DMS 273 (cell line): ENCODE results near the gene WWOX.

Experiments
- DNase-seq: peaks from one replicate; lab custom pipeline; 2025; ENCODE audit not compliant: unreplicated experiment; lab: John Stamatoyannopoulos, UW

The WWOX gene

DNA sequence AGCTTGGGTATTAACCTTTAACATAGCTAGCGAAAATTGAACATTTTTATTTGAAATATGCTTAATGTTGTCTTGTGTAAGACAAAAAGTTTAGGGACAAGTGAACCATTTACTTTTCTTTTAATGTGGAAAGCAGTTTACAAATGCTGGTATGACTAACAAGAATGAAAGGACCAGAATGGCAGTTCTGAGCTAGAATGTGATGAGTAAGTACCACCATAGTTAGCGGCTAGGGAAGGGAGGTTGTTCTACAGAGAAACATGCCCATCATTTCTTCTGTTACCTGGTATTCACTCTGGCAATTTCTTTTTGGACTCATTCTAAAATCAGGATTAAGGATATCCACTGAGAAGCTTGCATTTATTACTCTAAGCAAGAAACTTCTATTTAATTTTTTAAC, 121.1 kb downstream of the WWOX start:
- no peak for DNase-seq

DNA sequence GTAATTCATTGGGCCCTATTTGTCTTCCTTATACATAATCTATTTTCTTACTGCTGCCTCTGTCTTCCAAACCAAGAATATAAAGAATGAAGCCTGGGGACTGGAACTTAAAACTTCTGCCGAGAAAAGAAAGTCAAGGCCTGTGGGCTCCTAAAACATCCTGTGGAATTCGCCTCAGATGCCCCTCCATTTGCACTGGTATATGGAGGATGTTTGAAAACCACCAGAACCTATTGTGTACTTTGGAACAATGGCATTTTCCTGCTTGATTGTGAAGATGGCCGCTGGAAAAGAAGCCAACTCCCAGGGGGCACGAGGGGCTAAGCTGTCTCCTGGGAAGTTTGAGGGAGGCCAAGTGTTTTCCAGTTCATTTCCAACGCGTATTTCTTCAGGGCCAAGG, 122.4 kb downstream of the WWOX start:
- no peak for DNase-seq

DNA sequence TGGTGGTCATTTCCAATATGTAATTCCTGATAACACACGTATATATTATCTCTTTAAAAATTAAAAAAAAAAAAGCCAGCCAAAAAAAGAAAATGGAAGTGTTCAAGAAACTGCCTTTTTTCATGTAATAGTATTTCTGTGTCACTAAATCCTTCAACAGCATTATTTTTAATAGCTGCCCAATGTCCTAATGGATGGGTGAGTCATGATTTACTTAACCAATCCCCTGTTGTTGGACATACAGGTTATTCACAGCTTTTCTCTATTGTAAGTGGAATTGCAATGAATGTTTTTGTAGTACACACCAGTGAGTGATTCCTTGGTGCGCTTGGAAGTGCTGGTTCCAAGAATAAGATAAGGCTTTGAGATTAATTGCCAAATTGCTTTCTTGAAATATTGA, 124.9 kb downstream of the WWOX start:
- DNase-seq = no peak

DNA sequence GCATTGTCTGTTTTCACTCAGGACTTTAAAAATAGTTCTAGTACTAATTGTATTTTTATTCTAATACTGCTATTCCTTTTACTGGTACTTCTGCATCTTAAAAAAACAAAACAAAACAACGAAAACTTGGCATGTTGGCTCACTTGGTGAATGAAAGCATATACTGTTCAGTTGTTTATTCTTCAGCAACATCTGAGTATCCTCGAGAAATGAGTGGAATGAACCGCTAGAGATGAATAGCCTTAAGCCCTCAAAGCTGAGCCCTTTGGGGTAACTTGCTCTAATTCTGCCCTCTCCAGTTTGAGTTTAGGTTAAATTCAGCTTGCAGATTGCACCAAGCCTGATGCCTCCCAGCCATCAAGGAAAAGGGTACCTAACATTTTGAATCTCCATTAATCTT, 126.5 kb downstream of the WWOX start:
- DNase-seq = no peak

DNA sequence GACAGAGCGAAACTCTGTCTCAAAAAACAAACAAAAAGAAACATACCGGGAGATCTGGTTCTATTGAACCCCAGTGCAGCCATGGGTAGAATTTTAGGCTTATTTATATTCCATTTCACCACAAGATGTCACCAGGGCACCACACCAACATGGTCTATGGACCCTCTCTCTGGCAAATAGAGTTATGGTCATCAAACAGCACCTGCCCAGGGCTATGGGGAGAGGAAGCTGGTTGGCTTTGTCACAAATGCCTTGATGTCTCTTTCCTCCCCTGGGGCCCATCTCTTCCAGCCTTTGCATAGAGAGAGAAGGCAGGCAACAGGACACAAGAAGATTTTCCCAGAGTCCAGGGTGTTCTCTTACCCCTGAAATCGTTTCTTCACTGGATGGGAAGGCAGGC, 128.4 kb downstream of the WWOX start:
- peak; percentile 33 for DNase-seq

DNA sequence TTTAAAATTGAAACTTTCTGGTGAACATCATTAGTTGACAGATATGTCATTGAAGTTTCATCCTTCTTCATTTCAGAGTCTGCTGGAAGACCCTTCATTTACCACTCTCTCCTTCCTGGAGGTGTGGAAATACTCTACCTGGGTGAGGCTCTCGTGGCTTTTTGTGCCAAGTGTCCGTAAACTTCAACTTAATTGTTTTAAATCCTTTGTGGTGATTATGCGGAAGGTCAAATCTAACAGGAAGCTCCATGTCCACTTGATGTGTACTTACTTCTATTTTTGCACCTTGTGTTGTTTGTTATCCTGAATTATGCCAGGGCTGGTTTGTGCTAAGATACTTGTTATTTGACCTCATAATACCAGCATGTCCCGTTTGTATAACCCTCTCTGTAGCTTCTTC, 129.2 kb downstream of the WWOX start:
- DNase-seq = no peak

DNA sequence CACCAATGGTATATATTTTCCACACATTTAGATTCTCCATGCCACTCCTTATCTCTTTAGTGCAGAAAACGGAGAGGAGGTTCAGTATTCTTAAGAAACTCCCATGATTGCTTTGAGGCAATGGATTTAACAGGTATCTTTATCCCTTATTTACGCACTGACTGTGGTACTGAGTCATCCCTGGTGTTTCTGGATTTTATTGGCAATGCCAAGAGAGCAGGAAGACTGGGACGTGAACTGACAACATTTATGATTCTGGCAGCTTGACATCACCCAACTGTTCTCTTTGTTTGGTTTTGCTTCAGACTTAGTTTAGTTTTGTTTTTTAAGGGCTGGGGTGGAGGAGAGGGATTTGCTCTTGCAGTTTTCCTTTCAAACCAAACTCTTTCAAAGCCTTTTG, 131.4 kb downstream of the WWOX start:
- no peak for DNase-seq

DNA sequence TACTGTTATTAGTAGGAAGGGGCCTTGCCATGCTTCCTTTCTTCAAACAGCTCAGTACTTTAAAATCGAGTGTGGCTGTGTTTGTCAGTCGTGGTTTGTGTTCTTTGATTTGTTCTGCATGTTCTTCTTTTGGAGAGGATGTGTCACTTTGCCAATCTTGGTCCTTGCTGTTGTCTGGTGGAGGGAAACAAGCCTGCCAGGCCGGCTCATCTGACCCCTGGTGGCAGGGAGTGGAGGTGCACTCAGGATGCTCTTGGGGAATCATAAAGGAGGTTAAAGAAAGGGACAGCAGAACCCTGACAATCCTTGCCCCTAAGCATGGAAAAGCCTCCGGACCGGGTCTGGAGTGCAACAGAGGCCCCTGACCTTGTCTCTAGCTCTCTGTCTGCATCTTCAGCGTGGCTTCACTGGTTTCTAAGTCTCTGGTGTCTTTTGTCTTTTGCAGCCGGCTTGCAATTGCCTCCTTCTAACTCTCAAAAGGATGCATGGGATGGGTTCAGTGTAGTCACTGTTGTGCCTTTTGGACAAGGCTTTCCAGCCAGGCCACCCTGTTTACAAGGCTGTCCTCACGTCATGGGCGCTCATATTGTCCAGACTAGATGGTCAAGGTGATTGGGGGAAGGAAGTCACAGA, 135.8 kb downstream of the WWOX start:
- DNase-seq = peak; percentile 87

DNA sequence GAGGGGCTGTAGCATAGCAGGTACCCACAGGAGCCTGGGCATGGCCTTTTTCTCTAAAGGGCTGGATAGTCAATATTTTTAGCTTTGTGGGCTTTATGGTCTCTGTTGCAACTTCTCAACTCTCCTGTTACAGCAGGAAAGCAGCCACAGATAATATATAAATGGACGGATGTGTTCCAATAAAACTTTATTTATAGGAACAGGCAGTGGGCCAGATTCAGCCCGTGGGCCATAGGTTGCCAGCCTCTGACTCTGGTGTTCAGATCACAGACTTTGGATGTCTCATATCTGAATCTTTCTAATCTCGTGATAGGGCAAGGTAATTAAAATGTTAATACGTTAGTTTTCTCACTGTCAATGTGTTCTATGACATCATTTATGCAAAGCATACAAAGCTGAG, 136.4 kb downstream of the WWOX start:
- no peak for DNase-seq

DNA sequence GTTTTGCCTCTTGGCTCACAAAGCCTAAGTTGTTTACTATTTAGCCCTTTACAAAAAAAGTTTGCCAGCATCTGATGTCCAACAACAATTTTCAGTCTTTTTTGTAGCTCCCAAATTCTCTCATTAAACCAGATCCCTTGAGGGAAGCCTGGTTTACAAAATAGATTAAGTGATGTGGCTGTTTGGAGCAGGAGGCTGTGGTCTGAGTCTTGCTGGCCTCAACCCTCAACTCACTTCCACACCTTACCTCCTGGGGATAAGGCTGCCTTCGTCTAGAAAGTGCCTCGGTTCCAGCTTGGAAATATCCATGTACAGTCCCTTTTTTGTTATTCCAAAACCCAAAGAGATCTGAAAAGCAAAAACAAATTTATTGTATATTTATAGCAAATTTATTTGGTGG, 138.4 kb downstream of the WWOX start:
- DNase-seq = no peak

DNA sequence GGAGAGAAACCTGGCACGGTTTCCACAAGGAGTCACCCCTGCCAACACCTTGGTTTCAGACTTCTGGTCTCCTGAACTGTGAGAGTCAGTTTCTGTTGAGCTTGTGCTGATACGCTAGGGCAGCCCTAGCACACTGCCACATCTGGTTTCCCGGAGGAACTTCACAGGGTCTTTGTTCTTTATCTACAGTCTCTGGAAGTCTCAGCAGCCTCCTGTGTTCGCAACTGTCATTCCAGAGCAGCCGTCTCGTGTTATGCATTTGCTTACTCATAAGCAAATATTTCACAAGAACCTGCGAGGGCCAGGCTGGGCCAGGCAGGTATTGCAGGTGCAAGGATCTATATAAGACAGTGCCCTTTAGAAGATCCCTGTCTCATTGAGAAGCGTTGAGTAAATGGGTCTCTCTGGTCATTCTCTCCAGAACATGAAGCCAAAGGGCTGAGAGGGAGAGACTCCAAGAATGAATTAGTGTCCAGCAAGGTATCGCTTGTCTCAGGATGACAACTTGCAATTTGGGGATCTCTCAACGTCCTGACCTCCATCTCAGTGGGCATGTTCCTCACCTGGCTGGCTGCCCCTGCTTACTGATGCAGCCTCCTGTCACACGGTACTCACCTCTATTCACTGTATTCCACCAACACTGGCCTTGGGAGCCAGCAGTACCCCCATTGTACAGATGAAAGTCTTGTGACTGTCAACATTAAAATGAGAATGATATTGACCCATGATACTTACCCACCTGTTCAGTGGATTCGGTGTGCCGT, 141.2 kb downstream of the WWOX start:
- DNase-seq = no peak

DNA sequence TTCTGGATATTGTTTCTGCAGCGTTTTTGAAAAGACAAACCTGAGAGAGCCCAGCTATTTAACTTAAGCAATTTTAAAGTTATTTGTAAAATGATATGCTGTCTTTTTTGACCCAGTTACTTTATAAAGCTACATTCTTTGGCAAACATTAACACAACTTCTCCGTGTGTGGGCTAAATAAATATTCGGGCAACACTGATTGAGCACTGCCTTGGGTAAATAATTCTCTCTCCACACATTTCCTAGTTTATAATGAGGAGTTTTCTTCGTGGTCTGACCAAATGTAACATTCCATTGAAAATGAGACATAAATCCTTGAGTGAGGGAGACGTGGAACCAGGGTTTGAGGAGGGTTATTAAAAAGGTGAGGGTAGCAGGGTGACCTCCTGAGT, 142.8 kb downstream of the WWOX start:
- no peak for DNase-seq

DNA sequence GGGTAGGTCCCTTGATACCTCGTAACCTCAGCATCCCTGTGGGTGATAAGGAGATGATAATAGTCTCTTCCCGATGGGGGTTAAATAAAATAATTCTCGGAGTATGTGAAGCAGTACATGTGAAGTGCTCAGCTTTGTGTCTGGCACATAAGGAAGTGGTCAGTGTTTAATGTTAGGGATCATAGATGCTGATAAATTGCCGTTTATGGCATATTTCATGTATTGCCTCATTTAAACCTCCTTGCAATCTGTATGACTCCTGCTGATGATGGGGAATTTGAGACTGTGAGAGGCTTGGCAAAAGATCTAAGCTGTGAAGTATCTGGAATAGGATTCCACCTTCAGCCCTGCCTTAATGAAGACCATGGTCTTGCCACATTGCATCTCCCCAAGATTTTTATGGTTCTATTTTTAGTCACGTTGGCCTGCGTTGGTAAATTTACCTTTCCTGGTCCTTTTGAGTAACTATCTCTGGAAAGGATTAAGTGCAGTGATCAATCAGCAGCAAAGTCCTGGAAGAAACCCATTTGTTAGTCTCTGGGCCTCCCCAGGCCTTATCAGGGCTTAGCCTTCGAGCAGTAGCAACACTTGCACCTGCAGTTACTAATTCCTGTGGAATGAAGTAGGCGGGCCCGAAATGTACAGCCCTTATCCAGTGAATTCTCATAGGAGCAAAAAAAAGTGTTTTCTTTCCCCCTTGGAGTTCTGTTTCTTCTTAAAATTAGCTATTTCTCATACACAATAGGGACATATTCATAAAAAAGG, 144.9 kb downstream of the WWOX start:
- no peak for DNase-seq

DNA sequence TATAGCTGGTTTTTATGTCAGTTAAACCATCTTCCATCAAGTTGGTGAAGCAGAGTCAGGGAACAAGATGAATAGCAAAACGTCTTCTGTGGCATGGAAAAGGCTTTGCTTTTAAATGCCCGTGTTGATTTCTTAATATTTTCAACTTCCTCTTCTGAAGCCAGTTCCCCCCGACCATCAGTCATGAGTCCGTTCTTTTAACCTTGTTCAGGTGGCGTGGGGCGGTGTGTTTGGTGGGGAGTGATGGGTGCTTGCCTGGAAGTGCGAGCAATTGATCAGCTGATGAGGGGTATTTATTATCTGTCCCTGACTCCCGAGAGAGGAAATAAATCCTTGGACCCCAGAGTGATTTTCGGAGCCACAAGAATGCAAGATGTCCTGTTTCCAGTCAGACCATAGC, 147.1 kb downstream of the WWOX start:
- no peak for DNase-seq

DNA sequence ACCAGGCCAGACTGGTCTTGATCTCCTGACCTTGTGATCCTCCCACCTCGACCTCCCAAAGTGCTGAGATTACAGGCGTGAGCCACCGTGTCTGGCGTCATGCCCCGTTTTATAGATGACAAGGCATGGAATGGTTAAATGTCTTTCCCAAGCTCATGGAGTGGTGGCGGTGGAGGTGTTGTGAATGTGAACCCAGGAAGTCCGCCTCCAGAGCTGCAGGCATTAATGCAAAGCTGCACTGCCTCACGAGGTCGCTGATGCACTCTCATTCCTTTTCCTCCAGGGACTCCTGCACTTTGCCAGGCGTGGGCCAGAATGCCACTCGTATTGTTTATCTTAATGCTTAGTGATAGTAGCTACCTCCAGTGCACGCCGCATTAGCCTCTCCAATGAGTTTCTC, 149.6 kb downstream of the WWOX start:
- DNase-seq = peak; percentile 67

DNA sequence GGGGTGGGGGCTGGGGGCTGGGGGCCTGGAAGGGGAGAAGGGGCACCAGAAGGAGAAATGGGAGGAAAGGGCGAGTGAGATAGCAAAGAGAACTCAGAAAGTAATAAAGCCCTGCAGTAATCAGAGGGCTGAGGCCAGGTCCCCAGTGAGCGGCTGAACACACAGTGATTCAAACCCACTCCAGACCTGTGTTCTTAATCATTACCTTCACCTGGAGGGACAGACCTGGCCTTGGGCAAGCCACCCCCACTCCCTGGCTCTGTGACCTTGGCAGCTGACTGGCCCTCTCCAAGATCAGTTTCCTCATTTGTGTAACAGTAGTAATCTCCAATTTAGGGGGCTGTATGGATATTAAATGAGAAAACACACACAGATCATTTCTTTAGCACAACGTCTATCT, 150.4 kb downstream of the WWOX start:
- no peak for DNase-seq

DNA sequence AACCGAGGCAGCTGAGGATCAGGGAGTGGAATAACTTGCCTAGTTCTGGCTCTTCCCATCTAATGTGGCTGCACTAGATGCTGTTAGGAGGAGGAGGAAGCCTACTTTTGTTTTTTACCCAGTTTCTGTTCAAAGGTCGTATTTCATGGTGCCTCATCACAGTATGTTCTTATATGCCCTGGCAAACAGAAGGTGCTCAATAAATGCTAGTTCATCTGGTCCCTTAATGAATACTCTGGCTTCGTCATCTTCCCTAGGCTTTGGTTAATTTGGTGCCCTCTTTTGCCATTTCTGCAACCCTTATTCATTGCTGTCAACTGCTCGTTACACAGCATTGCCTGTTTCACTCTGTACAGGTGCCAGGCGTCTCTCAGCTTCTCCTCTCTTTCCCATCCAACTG, 151.7 kb downstream of the WWOX start:
- DNase-seq = no peak

DNA sequence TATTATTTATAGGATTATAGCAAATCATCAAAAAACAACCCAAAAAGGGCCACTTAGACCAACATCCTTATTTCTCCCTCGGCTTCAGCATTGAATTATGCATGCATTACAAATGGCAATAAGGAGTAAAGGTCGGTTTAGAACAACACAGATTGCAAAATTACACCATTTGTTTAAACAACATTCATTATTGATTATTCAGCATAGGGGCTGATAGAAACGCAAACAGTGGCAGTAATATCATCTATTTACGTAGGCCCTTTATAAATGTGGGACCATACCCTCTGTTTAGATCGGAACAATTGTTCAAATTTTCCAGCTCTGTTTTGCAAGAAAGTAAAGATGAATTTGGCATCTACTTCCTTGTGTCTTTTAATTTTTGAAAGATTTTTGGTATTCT, 153.3 kb downstream of the WWOX start:
- DNase-seq = no peak

DNA sequence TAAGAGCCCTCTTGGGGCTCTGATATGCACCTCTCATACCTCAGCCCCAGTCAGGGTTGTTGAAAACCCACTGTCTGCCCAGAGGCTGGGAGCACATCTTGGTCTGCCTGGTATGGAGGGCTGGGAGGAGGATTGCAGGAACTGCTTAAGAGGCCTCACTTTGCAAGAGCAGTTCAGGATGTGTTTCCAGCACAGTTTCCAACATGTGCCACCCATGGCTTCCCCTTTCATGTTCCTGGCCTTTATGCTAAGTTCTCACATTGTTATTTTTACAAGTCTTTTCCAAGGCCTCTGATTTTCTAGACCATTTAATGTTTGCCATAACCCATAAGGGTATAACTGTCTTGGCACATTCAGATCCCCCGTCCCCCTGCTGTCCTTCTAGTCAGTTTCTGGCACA, 155.4 kb downstream of the WWOX start:
- DNase-seq = no peak

DNA sequence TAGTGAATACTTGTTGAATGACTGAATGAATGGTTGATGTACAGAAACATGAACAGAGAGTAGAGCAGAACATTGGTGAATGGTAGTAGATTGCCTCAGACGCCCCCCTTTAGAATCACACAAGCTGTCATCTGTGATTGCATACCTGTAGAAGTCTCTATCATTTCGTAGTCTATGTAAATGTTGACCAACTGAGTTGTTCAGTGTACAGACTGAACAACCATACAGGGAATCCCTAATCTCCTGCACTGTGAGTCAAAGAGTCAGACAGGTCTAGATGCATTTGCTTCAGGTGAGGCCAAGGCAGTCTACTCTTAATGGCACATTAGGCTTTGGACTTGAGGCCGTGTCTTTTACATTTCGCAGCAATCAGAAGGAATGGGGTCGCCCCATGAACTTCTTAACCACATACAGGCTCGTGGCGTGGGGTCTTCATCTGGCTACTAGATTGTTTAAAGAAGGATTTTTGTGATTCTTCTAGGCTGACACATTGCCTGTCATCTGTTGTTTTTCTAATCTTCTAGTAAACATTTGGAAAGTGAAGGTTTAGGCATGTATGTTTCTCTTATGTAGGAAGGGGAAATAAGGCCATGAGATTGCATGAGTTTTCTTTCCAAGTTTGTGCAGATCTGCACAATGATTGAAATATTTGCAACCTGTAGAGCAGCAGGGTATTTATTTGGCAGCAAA, 157.4 kb downstream of the WWOX start:
- DNase-seq = no peak

DNA sequence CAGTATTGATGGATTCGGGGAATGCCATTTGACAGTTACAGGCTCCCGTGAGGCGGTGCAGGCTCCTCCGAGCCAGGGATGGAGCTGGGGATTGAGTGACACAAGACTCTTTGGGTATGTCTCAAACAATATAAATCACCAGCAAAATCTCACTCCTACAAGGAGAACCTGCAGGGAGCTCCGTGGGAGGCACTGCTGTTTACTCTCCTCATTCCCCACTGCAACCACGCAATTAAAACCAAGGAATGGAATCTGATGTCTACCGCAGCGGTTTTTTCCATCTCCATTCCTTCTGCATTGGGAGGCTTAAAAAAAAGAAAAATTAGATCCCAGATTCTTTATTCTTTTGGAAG, 157.9 kb downstream of the WWOX start:
- no peak for DNase-seq
